H1 (cell line): Measurements from ENCODE around the gene GADL1.

Source experiments
- BRCA1 ChIP-seq: IDR thresholded peaks from 2 replicates; pipeline ENCODE4 v1.6.1; 2012; ENCODE audit warnings: low read depth, low read length, improper control_type of control experiment
- CBX5 ChIP-seq: fragments of 300-800, 300-1000 bp; sonication (generic); IDR thresholded peaks from 2 replicates; pipeline ENCODE4 v1.7.1; 2016; ENCODE audit warnings: antibody characterized with exemption, low read length, low read depth
- CTCF ChIP-seq, 3 experiments: IDR thresholded peaks; 1 replicate in 2 of 3; 2 replicates in 1 of 3; pipeline versions ENCODE4 v1.5.1 to v1.6.1; 2011; ENCODE audit warnings: low read length in 3 of 3, mild to moderate bottlenecking in 3 of 3, inconsistent platforms in 2 of 3, low read depth in 1 of 3, moderate library complexity in 1 of 3; ENCODE audit not compliant: insufficient read depth in 1 of 3; ENCODE audit errors: control extremely low read depth in 1 of 3
- EGR1 ChIP-seq: IDR thresholded peaks from 2 replicates; pipeline ENCODE4 v1.6.1; 2011; ENCODE audit warnings: low read depth, low read length, borderline replicate concordance
- EP300 ChIP-seq, 2 experiments: IDR thresholded peaks; 1 replicate in 1 of 2; 2 replicates in 1 of 2; pipeline ENCODE4 v1.6.1; 2011 to 2012; ENCODE audit warnings: low read depth in 2 of 2, low read length in 2 of 2, mild to moderate bottlenecking in 2 of 2, borderline replicate concordance in 1 of 2, inconsistent platforms in 1 of 2, moderate library complexity in 1 of 2
- EZH2 ChIP-seq: fragments of 200-600 bp; sonication (generic); IDR thresholded peaks from 2 replicates; pipeline ENCODE4 v1.7.1; 2012; ENCODE audit warnings: low read depth, mild to moderate bottlenecking, moderate library complexity, low read length, inconsistent platforms; ENCODE audit not compliant: severe bottlenecking
- JUND ChIP-seq: IDR thresholded peaks from 2 replicates; pipeline ENCODE4 v1.6.1; 2011; ENCODE audit warnings: mild to moderate bottlenecking, improper control_type of control experiment, low read length
- NRF1 ChIP-seq: IDR thresholded peaks from 2 replicates; pipeline ENCODE4 v1.6.1; 2011; ENCODE audit warnings: mild to moderate bottlenecking, low read depth, low read length, improper control_type of control experiment
- POLR2A ChIP-seq, 2 experiments: IDR thresholded peaks; 1 replicate in 1 of 2; 2 replicates in 1 of 2; pipeline ENCODE4 v1.6.1; 2011; ENCODE audit warnings: low read depth in 2 of 2, low read length in 2 of 2, mild to moderate bottlenecking in 2 of 2; ENCODE audit errors: control extremely low read depth in 1 of 2
- RAD21 ChIP-seq, 2 experiments: IDR thresholded peaks in 1 of 2; conservative IDR thresholded peaks in 1 of 2; 2 replicates each; pipeline ENCODE4 v1.6.1; 2011; ENCODE audit warnings: low read depth in 2 of 2, low read length in 2 of 2, improper control_type of control experiment in 1 of 2, inconsistent platforms in 1 of 2, mild to moderate bottlenecking in 1 of 2, moderate library complexity in 1 of 2
- SIX5 ChIP-seq: IDR thresholded peaks from 2 replicates; pipeline ENCODE4 v1.6.1; 2011; ENCODE audit warnings: mild to moderate bottlenecking, low read depth, low read length
- YY1 ChIP-seq: IDR thresholded peaks from 2 replicates; pipeline ENCODE4 v1.6.1; 2011; ENCODE audit warnings: low read depth, mild to moderate bottlenecking, low read length
- ZNF274 ChIP-seq: IDR thresholded peaks from 2 replicates; pipeline ENCODE4 v1.7.0; 2012; ENCODE audit warnings: low read length, borderline replicate concordance; ENCODE audit errors: extremely low read depth

- TF ChIP-seq CTCF (IDR thresholded peaks at IDR 0.05; ENCODE audit: control extremely low read depth in 1 of 3, insufficient read depth in 1 of 3, low read depth in 1 of 3, low read length in 3 of 3) (no peak), BRCA1 (no peak), JUND (no peak), ZNF274 (no peak), POLR2A (IDR thresholded peaks at IDR 0.05; ENCODE audit: control extremely low read depth in 1 of 2, low read depth in 2 of 2, low read length in 2 of 2) (no peak), NRF1 (no peak), EP300 (IDR thresholded peaks at IDR 0.05; ENCODE audit: borderline replicate concordance in 1 of 2, low read depth in 2 of 2, low read length in 2 of 2) (no peak), EGR1 (no peak), EZH2 (no peak), SIX5 (no peak), RAD21 (IDR thresholded peaks at IDR 0.05 in 1 of 2, conservative IDR thresholded peaks at IDR 0.05 in 1 of 2; ENCODE audit: low read depth in 2 of 2, low read length in 2 of 2) (no peak), YY1 (no peak), CBX5 (no peak)
Observed at GRCh38 chr3:30845606-30846005, 48.9 kb downstream of the GADL1 start.
